Erythroblast (primary cell): ENCODE results near the gene CARNS1.

Experiments used
- GATA1 ChIP-seq: IDR thresholded peaks from 2 replicates; pipeline ENCODE4 v1.6.1; 2011; ENCODE audit warnings: low read depth, mild to moderate bottlenecking, control low read depth, low read length, moderate library complexity
- POLR2A ChIP-seq: IDR thresholded peaks from 2 replicates; pipeline ENCODE4 v1.6.1; 2011; ENCODE audit warnings: mild to moderate bottlenecking, low read length

- no peak for TF ChIP-seq POLR2A
- no peak for TF ChIP-seq GATA1
Observed at GRCh38 chr11:67400942-67401494, 14.5 kb upstream of the CARNS1 start.
